ENCODE results near the gene RASD2. TPM values are rescaled to one million over a fixed set of nuclear protein-coding genes. Genes with fewer than 3 reads are reported as not detected.

The RASD2 gene
- total and polyA plus RNA-seq, 2 donors (not counting 1 experiment from before 2014, with no cell fraction given) = under 0.01 to 0.01 TPM

DNA sequence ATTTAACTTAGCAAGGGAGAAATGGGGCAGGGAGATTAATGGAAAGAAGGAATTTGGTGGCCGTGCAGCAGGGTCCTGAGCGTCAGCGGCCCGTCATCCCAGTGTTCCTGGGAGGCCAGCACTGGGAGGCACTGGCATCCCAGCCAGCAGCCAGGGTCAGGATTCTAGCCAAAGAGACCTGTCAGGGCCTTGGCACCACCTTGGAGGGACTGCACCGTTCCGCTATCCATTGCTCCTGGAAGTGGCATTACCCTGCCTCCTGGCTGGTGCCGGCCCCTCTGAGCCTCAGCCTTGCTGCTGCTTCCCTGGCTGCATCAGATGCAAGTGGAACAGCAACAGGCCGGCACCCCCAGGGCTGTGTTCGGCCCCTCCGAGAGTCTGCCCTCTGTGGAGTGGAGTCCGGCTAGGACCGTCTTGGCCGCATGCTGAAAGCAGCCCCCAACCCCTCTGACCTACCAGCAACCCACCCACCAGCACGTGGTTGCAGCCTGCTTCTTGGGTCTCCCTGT is 30.1 kb downstream of the RASD2 start:
- Histone ChIP-seq H3K27ac (ENCODE audit: insufficient read depth, low read length) (no peak overlapping the region), H3K36me3 (ENCODE audit: control insufficient read depth, insufficient read depth, low read length) (no peaks in the 10 kb centered on the region), H2AFZ (ENCODE audit: low read length) (no peak overlapping the region), H3K4me2 (ENCODE audit: extremely low read depth, insufficient read depth, low read length) (no peak overlapping the region), H3K9me3 (ENCODE audit: control insufficient read depth, insufficient read depth, low read depth, low read length) (no peaks in the 10 kb centered on the region), H3K79me2 (ENCODE audit: control insufficient read depth, insufficient read depth, low read length) (no peaks in the 10 kb centered on the region), H4K20me1 (ENCODE audit: control insufficient read depth, extremely low read depth, insufficient read depth, low read length) (no peaks in the 10 kb centered on the region), H3K4me1 (ENCODE audit: control insufficient read depth, extremely low read depth, insufficient read depth, low read length) (peaks cover 4% of the 10 kb centered on the region), H3K4me3 (replicated peaks in 1 of 4; ENCODE audit: control extremely low read depth in 1 of 4, insufficient read depth in 1 of 4, low read depth in 3 of 4, low read length in 4 of 4) (no peak overlapping the region), H3K9ac (ENCODE audit: insufficient read depth, low read length) (no peak overlapping the region), H3K27me3 (ENCODE audit: control insufficient read depth, insufficient read depth, low read length) (peaks cover 8% of the 10 kb centered on the region)
- no peak for DNase-seq (ENCODE audit: low read depth in 2 of 2)
- no peak for TF ChIP-seq EZH2 (IDR thresholded peaks at IDR 0.05; ENCODE audit: low read length, missing control alignments)
- TF ChIP-seq, protein P1, sequence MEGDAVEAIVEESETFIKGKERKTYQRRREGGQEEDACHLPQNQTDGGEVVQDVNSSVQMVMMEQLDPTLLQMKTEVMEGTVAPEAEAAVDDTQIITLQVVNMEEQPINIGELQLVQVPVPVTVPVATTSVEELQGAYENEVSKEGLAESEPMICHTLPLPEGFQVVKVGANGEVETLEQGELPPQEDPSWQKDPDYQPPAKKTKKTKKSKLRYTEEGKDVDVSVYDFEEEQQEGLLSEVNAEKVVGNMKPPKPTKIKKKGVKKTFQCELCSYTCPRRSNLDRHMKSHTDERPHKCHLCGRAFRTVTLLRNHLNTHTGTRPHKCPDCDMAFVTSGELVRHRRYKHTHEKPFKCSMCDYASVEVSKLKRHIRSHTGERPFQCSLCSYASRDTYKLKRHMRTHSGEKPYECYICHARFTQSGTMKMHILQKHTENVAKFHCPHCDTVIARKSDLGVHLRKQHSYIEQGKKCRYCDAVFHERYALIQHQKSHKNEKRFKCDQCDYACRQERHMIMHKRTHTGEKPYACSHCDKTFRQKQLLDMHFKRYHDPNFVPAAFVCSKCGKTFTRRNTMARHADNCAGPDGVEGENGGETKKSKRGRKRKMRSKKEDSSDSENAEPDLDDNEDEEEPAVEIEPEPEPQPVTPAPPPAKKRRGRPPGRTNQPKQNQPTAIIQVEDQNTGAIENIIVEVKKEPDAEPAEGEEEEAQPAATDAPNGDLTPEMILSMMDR (conservative IDR thresholded peaks at IDR 0.05 in 1 of 2, IDR thresholded peaks at IDR 0.05 in 1 of 2; ENCODE audit: low read depth in 1 of 2, low read length in 2 of 2) = no peak

DNA sequence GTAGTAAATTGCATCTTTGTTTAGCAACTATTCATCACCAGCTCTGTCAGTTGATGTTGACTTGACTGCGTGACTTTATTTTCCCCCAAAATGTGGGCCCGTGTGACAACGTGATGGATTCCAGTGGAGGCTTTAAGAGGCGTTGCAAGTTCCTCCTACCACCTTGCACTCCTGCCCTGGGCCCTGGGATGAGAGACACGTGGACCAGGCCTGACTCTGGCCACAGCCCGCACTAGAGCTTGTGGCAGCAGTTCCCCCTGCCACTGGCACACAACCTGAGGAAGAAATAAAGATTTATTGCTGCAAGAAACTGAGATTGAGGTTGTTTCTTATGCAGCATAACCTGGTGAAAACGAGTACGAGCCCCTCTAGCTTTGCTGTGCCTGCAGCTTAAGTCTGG is 31.9 kb downstream of the RASD2 start:
- no peaks in the 10 kb centered on the region for H3K79me2 ChIP-seq (ENCODE audit: control insufficient read depth, insufficient read depth, low read length)
- H3K9me3 ChIP-seq (ENCODE audit: control insufficient read depth, insufficient read depth, low read depth, low read length) = no peaks in the 10 kb centered on the region
- peaks cover 4% of the 10 kb centered on the region for H3K4me1 ChIP-seq (ENCODE audit: control insufficient read depth, extremely low read depth, insufficient read depth, low read length)
- no peak for DNase-seq (ENCODE audit: low read depth in 2 of 2)
- no peak overlapping the region for H3K9ac ChIP-seq (ENCODE audit: insufficient read depth, low read length)
- no peaks in the 10 kb centered on the region for H3K36me3 ChIP-seq (ENCODE audit: control insufficient read depth, insufficient read depth, low read length)
- H2AFZ ChIP-seq (ENCODE audit: low read length) = no peak overlapping the region
- peaks cover 8% of the 10 kb centered on the region for H3K27me3 ChIP-seq (ENCODE audit: control insufficient read depth, insufficient read depth, low read length)
- H3K27ac ChIP-seq (ENCODE audit: insufficient read depth, low read length) = no peak overlapping the region
- H4K20me1 ChIP-seq (ENCODE audit: control insufficient read depth, extremely low read depth, insufficient read depth, low read length) = no peaks in the 10 kb centered on the region
- no peak overlapping the region for H3K4me2 ChIP-seq (ENCODE audit: extremely low read depth, insufficient read depth, low read length)
- H3K4me3 ChIP-seq (replicated peaks in 1 of 4; ENCODE audit: control extremely low read depth in 1 of 4, insufficient read depth in 1 of 4, low read depth in 3 of 4, low read length in 4 of 4) = no peak overlapping the region
- TF ChIP-seq, protein P1 (conservative IDR thresholded peaks at IDR 0.05 in 1 of 2, IDR thresholded peaks at IDR 0.05 in 1 of 2; ENCODE audit: low read depth in 1 of 2, low read length in 2 of 2) = no peak
- TF ChIP-seq EZH2 (IDR thresholded peaks at IDR 0.05; ENCODE audit: low read length, missing control alignments) = no peak

DNA sequence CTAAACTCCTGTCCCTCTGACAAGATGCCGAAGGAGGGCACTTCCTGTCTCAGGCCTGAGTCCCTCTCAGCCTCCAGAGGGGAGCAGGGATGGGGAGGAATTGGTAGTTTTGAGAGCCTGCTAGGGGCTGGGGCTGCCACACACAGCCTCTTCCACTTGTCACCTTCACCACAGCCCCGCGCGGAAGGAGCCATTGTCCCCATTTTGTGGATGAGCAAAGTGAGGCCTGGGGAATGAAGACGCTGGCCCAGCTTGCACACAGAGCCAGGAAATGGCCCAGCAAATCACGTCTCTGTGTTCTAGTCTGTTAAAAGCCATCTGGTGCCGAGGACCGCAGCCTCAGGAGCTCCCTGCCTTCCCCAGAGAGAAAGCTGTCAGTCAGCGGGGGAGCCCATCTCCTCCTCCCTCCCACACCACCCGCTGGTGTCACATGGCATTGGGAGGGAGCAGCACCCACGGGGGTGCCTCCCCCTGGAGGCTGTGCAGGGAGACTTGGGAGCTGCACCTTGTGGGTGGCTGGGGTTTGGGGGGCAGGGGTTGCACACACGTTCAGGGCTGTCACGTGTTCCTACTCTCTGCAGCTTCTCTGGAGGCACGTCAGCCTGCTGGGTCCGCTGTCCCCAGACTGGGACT is 34.6 kb downstream of the RASD2 start:
- Histone ChIP-seq H3K4me2 (ENCODE audit: extremely low read depth, insufficient read depth, low read length) (no peak overlapping the region), H3K27ac (ENCODE audit: insufficient read depth, low read length) (no peak overlapping the region), H3K4me3 (replicated peaks in 1 of 4; ENCODE audit: control extremely low read depth in 1 of 4, insufficient read depth in 1 of 4, low read depth in 3 of 4, low read length in 4 of 4) (no peak overlapping the region), H2AFZ (ENCODE audit: low read length) (no peak overlapping the region), H3K9ac (ENCODE audit: insufficient read depth, low read length) (no peak overlapping the region), H3K79me2 (ENCODE audit: control insufficient read depth, insufficient read depth, low read length) (no peaks in the 10 kb centered on the region), H3K27me3 (ENCODE audit: control insufficient read depth, insufficient read depth, low read length) (peaks cover 8% of the 10 kb centered on the region), H3K4me1 (ENCODE audit: control insufficient read depth, extremely low read depth, insufficient read depth, low read length) (no peaks in the 10 kb centered on the region), H4K20me1 (ENCODE audit: control insufficient read depth, extremely low read depth, insufficient read depth, low read length) (no peaks in the 10 kb centered on the region), H3K36me3 (ENCODE audit: control insufficient read depth, insufficient read depth, low read length) (no peaks in the 10 kb centered on the region), H3K9me3 (ENCODE audit: control insufficient read depth, insufficient read depth, low read depth, low read length) (no peaks in the 10 kb centered on the region)
- no peak for TF ChIP-seq EZH2 (IDR thresholded peaks at IDR 0.05; ENCODE audit: low read length, missing control alignments)
- TF ChIP-seq, protein P1 (conservative IDR thresholded peaks at IDR 0.05 in 1 of 2, IDR thresholded peaks at IDR 0.05 in 1 of 2; ENCODE audit: low read depth in 1 of 2, low read length in 2 of 2) = no peak
- no peak for DNase-seq (ENCODE audit: low read depth in 2 of 2)

All from fibroblast of lung (primary cell).